B cell (primary cell): ENCODE measurements around the gene PKNOX2. TPM values are rescaled to one million over a fixed set of nuclear protein-coding genes. Genes with fewer than 3 reads are reported as not detected.

Experiments used
- ATAC-seq: fragments of 200-7000 bp; cut with Tn5 transposase; one replicate; pipeline ENCODE4 v1.10.0; 2021; ENCODE audit warnings: low read depth, mild to moderate bottlenecking, moderate number of reproducible peaks, moderate library complexity
- CTCF ChIA-PET: fragments of 350-600 bp; sonication (Branson Sonifier 250); formaldehyde crosslinking; loops from one replicate; lab custom pipeline; 2021; ENCODE audit warnings: antibody characterized with exemption, inconsistent platforms; lab: Charles Lee
- POLR2A ChIA-PET: fragments of 350-600 bp; sonication (Branson Sonifier 250); formaldehyde crosslinking; loops from one replicate; lab custom pipeline; 2021; ENCODE audit warnings: antibody characterized with exemption; lab: Charles Lee
- DNase-seq: peaks from one replicate; pipeline ENCODE4 v3.0.0; 2013
- H2AFZ ChIP-seq: 2 replicates; pipeline ENCODE4 v1.6.1; 2012; ENCODE audit warnings: mild to moderate bottlenecking, low read depth, low read length; ENCODE audit not compliant: insufficient read depth, poor library complexity, severe bottlenecking
- H3K27ac ChIP-seq, 2 donors: 1 replicate in 1 of 2; 2 replicates in 1 of 2; pipeline ENCODE4 v1.5.1; 2012 to 2013; ENCODE audit warnings: low read length in 2 of 2, mild to moderate bottlenecking in 2 of 2, moderate library complexity in 1 of 2
- H3K27me3 ChIP-seq, 4 experiments: fragments of 200-600 bp in 1 of 4; sonication (generic) in 1 of 4; replicated peaks in 1 of 4; 1 replicate in 2 of 4; 2 replicates in 2 of 4; pipeline versions ENCODE4 v1.6.1 to v1.7.0; 2013 to 2016; ENCODE audit warnings: low read length in 3 of 4, mild to moderate bottlenecking in 2 of 4, mixed read lengths in 1 of 4, moderate library complexity in 1 of 4; ENCODE audit not compliant: insufficient read depth in 4 of 4, control insufficient read depth in 3 of 4; ENCODE audit errors: control extremely low read depth in 1 of 4
- H3K36me3 ChIP-seq, 2 experiments: replicated peaks in 1 of 2; 1 replicate in 1 of 2; 2 replicates in 1 of 2; pipeline versions ENCODE4 v1.6.1 to v1.7.1; 2013; ENCODE audit warnings: low read length in 1 of 2; ENCODE audit not compliant: insufficient read depth in 2 of 2, control insufficient read depth in 1 of 2; ENCODE audit errors: control extremely low read depth in 1 of 2, extremely low read depth in 1 of 2
- H3K4me1 ChIP-seq, 2 donors: fragments of 200-600 bp in 1 of 2; sonication (generic) in 1 of 2; 1 replicate in 1 of 2; 2 replicates in 1 of 2; pipeline versions ENCODE4 v1.5.1 to v1.6.1; 2013 to 2017; ENCODE audit warnings: low read length in 2 of 2; ENCODE audit not compliant: control insufficient read depth in 2 of 2, insufficient read depth in 2 of 2
- H3K4me2 ChIP-seq: replicated peaks from 2 replicates; pipeline ENCODE3; 2012; ENCODE audit warnings: mild to moderate bottlenecking, low read depth, low read length; ENCODE audit not compliant: poor library complexity, severe bottlenecking
- H3K4me3 ChIP-seq, 5 experiments: fragments of 200-600 bp in 1 of 5; sonication (generic) in 1 of 5; 1 replicate in 3 of 5; 2 replicates in 2 of 5; pipeline versions ENCODE4 v1.5.1 to v1.7.0; 2011 to 2016; ENCODE audit warnings: low read length in 4 of 5, mild to moderate bottlenecking in 4 of 5, low read depth in 2 of 5, control low read depth in 1 of 5, moderate library complexity in 1 of 5; ENCODE audit not compliant: insufficient read depth in 1 of 5; ENCODE audit errors: control extremely low read depth in 1 of 5, extremely low read depth in 1 of 5
- H3K79me2 ChIP-seq: fragments of 200-600 bp; sonication (generic); one replicate; pipeline ENCODE4 v1.6.0; 2016; ENCODE audit warnings: low read length; ENCODE audit not compliant: control insufficient read depth, insufficient read depth
- H3K9ac ChIP-seq: fragments of 200-600 bp; sonication (generic); 2 replicates; pipeline ENCODE4 v1.6.1; 2017; ENCODE audit warnings: mild to moderate bottlenecking, low read length, moderate library complexity
- H3K9me3 ChIP-seq, 3 donors: one replicate each; pipeline versions ENCODE4 v1.6.1 to v1.7.1; 2013; ENCODE audit warnings: low read length in 2 of 3; ENCODE audit not compliant: control insufficient read depth in 2 of 3, insufficient read depth in 1 of 3; ENCODE audit errors: control extremely low read depth in 1 of 3
- H4K20me1 ChIP-seq: 2 replicates; pipeline ENCODE4 v1.6.0; 2012; ENCODE audit warnings: mild to moderate bottlenecking, low read length; ENCODE audit not compliant: insufficient read depth, control insufficient read depth, poor library complexity, severe bottlenecking
- H3K27ac Mint-ChIP-seq: one replicate; pipeline ENCODE4 v1.8.0; 2021; ENCODE audit warnings: mixed read lengths
- H3K27me3 Mint-ChIP-seq: one replicate; pipeline ENCODE4 v1.8.0; 2021; ENCODE audit warnings: mixed read lengths
- H3K4me1 Mint-ChIP-seq: one replicate; pipeline ENCODE4 v1.8.0; 2021; ENCODE audit warnings: mixed read lengths
- H3K4me3 Mint-ChIP-seq: one replicate; pipeline ENCODE4 v1.8.0; 2021; ENCODE audit warnings: mixed read lengths
- H3K9me3 Mint-ChIP-seq: one replicate; pipeline ENCODE4 v1.8.0; 2022; ENCODE audit warnings: mixed read lengths; ENCODE audit not compliant: insufficient read depth
- EZH2 ChIP-seq: IDR thresholded peaks from 2 replicates; pipeline ENCODE4 v1.6.1; 2012; ENCODE audit warnings: borderline replicate concordance, low read depth, mild to moderate bottlenecking, moderate library complexity, low read length; ENCODE audit not compliant: insufficient read depth, poor library complexity, severe bottlenecking
- WGBS: methylation state at CpG from one replicate; pipeline ENCODE4 v1.1.5; 2013; ENCODE audit warnings: missing lambda C conversion rate; ENCODE audit not compliant: insufficient coverage; 5-methylcytosine and 5-hydroxymethylcytosine counted together
- intact Hi-C: fragments of 100-400 bp; cut with micrococcal nuclease; formaldehyde crosslinking; loops from one replicate; pipeline ENCODE4 v1.10.0; 2022
- polyA plus RNA-seq: library from polyadenylated mRNA; depleted of rRNA; stranded (reverse); fragments of >200 nt; gene quantifications from 2 replicates; pipeline ENCODE4 v1.2.3, GENCODE V29; 2012
- total RNA-seq, 2 donors: library from RNA; stranded (reverse); fragments of 120-200 nt in 1 of 2; gene quantifications; 1 replicate in 1 of 2; 2 replicates in 1 of 2; pipeline versions ENCODE4 v1.2.3 to v1.2.4, GENCODE V29; 2013 to 2022
- TF ChIP-seq, protein P1 (sequence below): fragments of 200-600 bp; IDR thresholded peaks from one replicate; pipeline ENCODE4 v1.8.0; 2022; ENCODE audit warnings: antibody characterized with exemption, mild to moderate bottlenecking

PKNOX2 gene
- total and polyA plus RNA-seq, 2 donors (not counting 1 experiment from before 2014, with no cell fraction given), result not detected

DNA sequence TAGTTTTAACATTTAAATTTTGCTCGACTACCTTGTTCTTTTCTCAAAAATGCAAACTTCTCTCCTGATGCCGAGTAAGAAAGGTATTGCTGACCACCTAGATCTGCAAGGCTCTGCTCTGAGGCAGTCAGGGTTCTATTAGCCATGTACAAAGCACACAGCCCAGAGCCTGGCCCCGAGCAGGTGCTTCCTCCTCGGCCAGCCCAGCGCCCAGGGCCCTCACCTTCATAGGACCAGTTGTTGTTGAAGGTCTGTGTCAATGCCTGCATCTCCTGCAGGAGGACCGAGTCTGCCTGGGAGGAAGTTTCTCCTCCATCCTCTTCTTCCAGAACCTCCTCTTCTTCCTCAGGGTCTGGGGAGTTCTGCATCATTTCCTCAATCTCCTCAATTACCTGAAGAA lies 295.7 kb downstream of the PKNOX2 start:
- POLR2A ChIA-PET, result no interaction called here
- CTCF ChIA-PET, result interaction anchor here (1.0 to 1.3 kb wide), 2 partner anchors 7 to 9 kb away, joined by 3 to 4 read pairs; no protein-coding TSS in a partner anchor
- ATAC-seq (no peak), DNase-seq (no peak)
- Histone ChIP-seq H3K9me3 (no peaks in the 10 kb centered on the region), H3K4me2 (no peak overlapping the region), H3K27me3 (peaks cover 0 to 8% (median 1%) of the 10 kb centered on the region in 4 experiments), H3K4me1 (no peaks in the 10 kb centered on the region), H4K20me1 (no peaks in the 10 kb centered on the region), H2AFZ (no peak overlapping the region), H3K27ac (no peak overlapping the region), H3K36me3 (no peaks in the 10 kb centered on the region), H3K79me2 (no peaks in the 10 kb centered on the region), H3K4me3 (no peak overlapping the region), H3K9ac (no peak overlapping the region)
- H3K27me3 Mint-ChIP-seq, result peaks cover 13% of the 10 kb centered on the region
- no peaks in the 10 kb centered on the region for H3K9me3 Mint-ChIP-seq
- WGBS, result 74% methylated on average over 2 of the region's 6 CpGs
- H3K4me1 Mint-ChIP-seq, result no peaks in the 10 kb centered on the region
- H3K27ac Mint-ChIP-seq, result no peak overlapping the region
- no peak overlapping the region for H3K4me3 Mint-ChIP-seq
- no peak for TF ChIP-seq EZH2
- TF ChIP-seq, protein P1, sequence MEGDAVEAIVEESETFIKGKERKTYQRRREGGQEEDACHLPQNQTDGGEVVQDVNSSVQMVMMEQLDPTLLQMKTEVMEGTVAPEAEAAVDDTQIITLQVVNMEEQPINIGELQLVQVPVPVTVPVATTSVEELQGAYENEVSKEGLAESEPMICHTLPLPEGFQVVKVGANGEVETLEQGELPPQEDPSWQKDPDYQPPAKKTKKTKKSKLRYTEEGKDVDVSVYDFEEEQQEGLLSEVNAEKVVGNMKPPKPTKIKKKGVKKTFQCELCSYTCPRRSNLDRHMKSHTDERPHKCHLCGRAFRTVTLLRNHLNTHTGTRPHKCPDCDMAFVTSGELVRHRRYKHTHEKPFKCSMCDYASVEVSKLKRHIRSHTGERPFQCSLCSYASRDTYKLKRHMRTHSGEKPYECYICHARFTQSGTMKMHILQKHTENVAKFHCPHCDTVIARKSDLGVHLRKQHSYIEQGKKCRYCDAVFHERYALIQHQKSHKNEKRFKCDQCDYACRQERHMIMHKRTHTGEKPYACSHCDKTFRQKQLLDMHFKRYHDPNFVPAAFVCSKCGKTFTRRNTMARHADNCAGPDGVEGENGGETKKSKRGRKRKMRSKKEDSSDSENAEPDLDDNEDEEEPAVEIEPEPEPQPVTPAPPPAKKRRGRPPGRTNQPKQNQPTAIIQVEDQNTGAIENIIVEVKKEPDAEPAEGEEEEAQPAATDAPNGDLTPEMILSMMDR, result no peak
- intact Hi-C loops, result no loop called here

DNA sequence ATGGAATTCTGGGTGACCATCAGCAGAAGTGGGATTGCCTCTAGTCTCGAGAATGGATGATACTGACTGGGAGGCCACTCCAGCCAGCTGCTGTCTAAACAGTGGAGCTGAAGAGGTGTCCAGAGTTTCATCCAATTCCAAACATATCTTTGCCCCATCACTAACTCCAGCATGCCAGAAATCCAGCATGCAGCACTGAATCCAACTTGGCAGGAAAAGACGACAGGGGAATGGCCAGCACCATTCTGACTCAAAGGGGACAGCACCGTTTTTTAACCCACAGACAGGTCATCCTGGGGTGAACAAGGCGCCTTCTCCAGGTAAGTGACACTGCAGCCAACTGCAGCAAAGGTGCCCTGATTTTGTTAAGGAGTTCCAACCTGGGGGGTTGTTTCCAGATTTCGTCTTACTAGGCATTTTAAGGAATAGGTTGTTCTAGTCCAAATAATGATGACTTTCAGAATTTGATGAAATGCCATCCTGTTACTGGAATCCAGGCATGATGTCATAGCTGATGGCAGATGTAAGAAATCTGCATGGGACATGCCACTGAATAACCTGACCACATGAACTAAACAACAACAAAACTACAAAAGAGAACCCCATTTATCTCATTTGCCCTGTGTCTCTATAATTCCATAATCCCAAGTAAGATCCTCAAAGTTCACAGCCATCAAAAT lies 299.2 kb downstream of the PKNOX2 start:
- CTCF ChIA-PET, result interaction anchor here (1.5 kb wide), 1 partner anchor 10 kb away, joined by 7 read pairs; no protein-coding TSS in a partner anchor
- intact Hi-C loops, result no loop called here
- H2AFZ ChIP-seq, result no peak overlapping the region
- H3K4me3 ChIP-seq, result no peak overlapping the region
- TF ChIP-seq EZH2, result no peak
- TF ChIP-seq, protein P1, result no peak
- WGBS, result 96% methylated on average over 3 of the region's 5 CpGs
- ATAC-seq (no peak), DNase-seq (no peak)
- Mint-ChIP-seq H3K27ac (no peak overlapping the region), H3K9me3 (no peaks in the 10 kb centered on the region), H3K4me1 (no peaks in the 10 kb centered on the region), H3K27me3 (peaks cover 20% of the 10 kb centered on the region), H3K4me3 (no peak overlapping the region)
- no peak overlapping the region for H3K4me2 ChIP-seq
- no peaks in the 10 kb centered on the region for H3K79me2 ChIP-seq
- peaks cover 0 to 3% (median 0%) of the 10 kb centered on the region in 3 donors for H3K9me3 ChIP-seq
- H3K36me3 ChIP-seq, result no peaks in the 10 kb centered on the region
- H4K20me1 ChIP-seq, result no peaks in the 10 kb centered on the region
- H3K4me1 ChIP-seq, result no peaks in the 10 kb centered on the region
- H3K27ac ChIP-seq, result no peak overlapping the region
- POLR2A ChIA-PET, result no interaction called here
- H3K9ac ChIP-seq, result no peak overlapping the region
- peaks cover 0 to 8% (median 2%) of the 10 kb centered on the region in 4 experiments for H3K27me3 ChIP-seq
